Smooth muscle cell (in vitro differentiated cells): ENCODE results near the gene EYS. TPM values are rescaled to one million over a fixed set of nuclear protein-coding genes. Genes with fewer than 3 reads are reported as not detected.

ENCODE experiments used
- DNase-seq: peaks from one replicate; lab custom pipeline; 2025; ENCODE audit not compliant: unreplicated experiment; lab: John Stamatoyannopoulos, UW
- H2AFZ ChIP-seq: fragments of 200-600 bp; sonication (generic); 2 replicates; pipeline ENCODE4 v1.6.0; 2016; ENCODE audit warnings: antibody characterized with exemption, low read depth, mild to moderate bottlenecking
- H3F3A ChIP-seq: fragments of 200-600 bp; sonication (generic); 2 replicates; pipeline ENCODE4 v1.6.0; 2017; ENCODE audit warnings: antibody characterized with exemption, low read depth
- H3K27ac ChIP-seq: fragments of 200-600 bp; sonication (generic); 2 replicates; pipeline ENCODE4 v1.5.1; 2016; ENCODE audit warnings: low read depth, mild to moderate bottlenecking
- H3K27me3 ChIP-seq: fragments of 200-600 bp; sonication (generic); 2 replicates; pipeline ENCODE4 v1.6.1; 2016; ENCODE audit warnings: low read depth, mild to moderate bottlenecking
- H3K36me3 ChIP-seq: fragments of 200-600 bp; sonication (generic); 2 replicates; pipeline ENCODE4 v1.5.1; 2016; ENCODE audit warnings: low read depth
- H3K4me1 ChIP-seq: fragments of 200-600 bp; sonication (generic); 2 replicates; pipeline ENCODE4 v1.5.1; 2016; ENCODE audit warnings: low read depth
- H3K4me2 ChIP-seq: fragments of 200-600 bp; sonication (generic); 2 replicates; pipeline ENCODE4 v1.6.0; 2016; ENCODE audit warnings: mild to moderate bottlenecking
- H3K4me3 ChIP-seq: fragments of 200-600 bp; sonication (generic); 2 replicates; pipeline ENCODE4 v1.5.1; 2016; ENCODE audit warnings: mild to moderate bottlenecking
- H3K79me2 ChIP-seq: fragments of 200-600 bp; sonication (generic); 2 replicates; pipeline ENCODE4 v1.6.0; 2016; ENCODE audit warnings: low read depth, mild to moderate bottlenecking
- H3K9ac ChIP-seq: fragments of 200-600 bp; sonication (generic); 2 replicates; pipeline ENCODE4 v1.6.0; 2016; ENCODE audit warnings: low read depth
- H3K9me3 ChIP-seq: fragments of 200-600 bp; sonication (generic); replicated peaks from 2 replicates; pipeline ENCODE4 v1.5.1; 2016; ENCODE audit warnings: low read depth
- H4K20me1 ChIP-seq: fragments of 200-600 bp; sonication (generic); 2 replicates; pipeline ENCODE4 v1.6.0; 2016; ENCODE audit warnings: low read depth
- CTCF ChIP-seq: fragments of 200-600 bp; sonication (generic); IDR thresholded peaks from 2 replicates; pipeline ENCODE4 v1.5.1; 2017; ENCODE audit warnings: borderline replicate concordance, mild to moderate bottlenecking, antibody characterized with exemption; ENCODE audit not compliant: insufficient read depth, poor library complexity, severe bottlenecking
- WGBS: methylation state at CpG from one replicate; pipeline ENCODE4 v1.1.7; 2016; ENCODE audit warnings: low lambda C conversion rate; 5-methylcytosine and 5-hydroxymethylcytosine counted together
- polyA plus RNA-seq: library from polyadenylated mRNA; unstranded; fragments of >200 nt; fragmentation: Nextera tagmentation; extraction: Ambion mirVana; gene quantifications from 2 replicates; pipeline ENCODE4 v1.2.1, GENCODE V29; 2016
- total RNA-seq: library from RNA; depleted of rRNA; stranded (reverse); fragments of >200 nt; gene quantifications from 2 replicates; pipeline ENCODE4 v1.2.3, GENCODE V29; 2014

The EYS gene
- total and polyA plus RNA-seq, 2 experiments from 2014 or later, result 0.07 to 0.18 TPM

DNA sequence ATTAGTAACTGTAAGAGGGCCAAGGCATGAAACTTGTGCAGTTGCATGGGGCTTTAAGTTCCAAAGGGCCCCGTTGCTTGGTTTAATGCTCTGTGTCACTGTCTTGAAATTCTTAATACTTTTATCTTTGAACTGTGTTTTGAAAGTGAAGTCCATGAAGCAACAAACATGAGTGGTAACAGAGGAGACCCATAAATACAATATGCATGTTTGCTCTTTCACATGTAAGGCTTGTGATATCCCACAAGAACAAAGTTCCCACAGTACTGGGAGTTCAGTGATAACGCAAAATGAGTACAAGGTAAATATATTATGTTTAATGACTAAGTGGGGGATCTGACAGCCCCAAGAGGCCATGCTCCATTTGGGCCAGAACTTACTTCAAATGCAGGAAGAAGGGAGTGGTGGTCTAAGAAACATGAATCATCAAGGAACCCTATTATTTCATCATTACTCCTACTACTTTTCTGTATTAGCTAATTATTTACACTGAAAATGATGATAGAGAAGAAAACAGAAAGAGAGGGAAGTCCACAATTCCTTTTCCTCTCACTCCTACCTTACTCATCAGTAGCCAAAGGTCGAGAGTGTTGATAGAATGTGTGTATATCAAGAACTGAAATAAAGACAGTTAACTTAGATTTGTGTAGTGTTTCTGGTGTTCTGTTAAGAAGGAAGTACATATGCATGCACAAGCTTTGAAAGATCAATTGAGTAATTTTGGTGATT, 1914.1 kb downstream of the EYS start:
- DNase-seq, result no peak
- no peaks in the 10 kb centered on the region for H3K36me3 ChIP-seq
- no peaks in the 10 kb centered on the region for H3K79me2 ChIP-seq
- WGBS, result 48% methylated on average over 3 of the region's 3 CpGs
- H3K9ac ChIP-seq, result no peak overlapping the region
- H3K4me2 ChIP-seq, result peak overlapping the region; percentile 50
- peak overlapping the region; percentile 7 for H2AFZ ChIP-seq
- TF ChIP-seq CTCF, result no peak
- no peak overlapping the region for H3K4me3 ChIP-seq
- no peaks in the 10 kb centered on the region for H3K9me3 ChIP-seq
- H3K27me3 ChIP-seq, result no peaks in the 10 kb centered on the region
- H3K27ac ChIP-seq, result peak overlapping the region; percentile 39
- H4K20me1 ChIP-seq, result no peaks in the 10 kb centered on the region
- H3K4me1 ChIP-seq, result no peaks in the 10 kb centered on the region
- peaks cover 8% of the 10 kb centered on the region for H3F3A ChIP-seq

GRCh38 chr6:63790334-63790733, 1916.7 kb downstream of the EYS start:
- H3K4me1 ChIP-seq, result no peaks in the 10 kb centered on the region

DNA sequence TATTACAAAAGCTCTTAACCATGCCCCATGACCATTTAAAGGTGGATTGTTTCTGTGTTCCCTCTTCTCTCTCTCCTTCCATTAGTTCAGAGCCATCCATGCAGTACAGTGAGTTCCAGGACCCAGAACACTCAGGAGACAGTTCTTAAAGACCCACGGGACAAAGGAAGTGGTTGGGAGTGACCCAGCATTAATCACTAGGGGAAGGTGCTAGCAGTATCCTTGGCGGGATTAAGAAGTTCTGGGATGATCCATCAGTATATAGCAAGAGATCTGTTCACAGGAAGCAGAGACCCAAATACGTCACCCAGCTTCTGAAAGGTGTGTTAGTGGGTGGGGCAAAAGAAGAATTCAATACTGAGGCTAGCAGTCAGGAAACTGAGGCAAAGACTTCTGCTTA, 1917.3 kb downstream of the EYS start:
- no peaks in the 10 kb centered on the region for H3K9me3 ChIP-seq
- no peak overlapping the region for H3K4me3 ChIP-seq
- H3K4me2 ChIP-seq, result no peak overlapping the region
- 83% methylated on average over 3 of the region's 3 CpGs for WGBS
- H4K20me1 ChIP-seq, result no peaks in the 10 kb centered on the region
- H3K79me2 ChIP-seq, result no peaks in the 10 kb centered on the region
- no peak overlapping the region for H3K9ac ChIP-seq
- no peaks in the 10 kb centered on the region for H3K36me3 ChIP-seq
- H3F3A ChIP-seq, result peaks cover 8% of the 10 kb centered on the region
- DNase-seq, result no peak
- H3K27ac ChIP-seq, result no peak overlapping the region
- no peaks in the 10 kb centered on the region for H3K27me3 ChIP-seq
- no peak overlapping the region for H2AFZ ChIP-seq
- H3K4me1 ChIP-seq, result no peaks in the 10 kb centered on the region
- no peak for TF ChIP-seq CTCF

More at GRCh38 chr6:63790334-63790733, 1916.7 kb downstream of the EYS start:
- TF ChIP-seq CTCF, result no peak
- H2AFZ ChIP-seq, result no peak overlapping the region
- H3K4me2 ChIP-seq, result no peak overlapping the region
- no peaks in the 10 kb centered on the region for H3K27me3 ChIP-seq
- no peak overlapping the region for H3K27ac ChIP-seq
- H3K36me3 ChIP-seq, result no peaks in the 10 kb centered on the region
- 95% methylated on average over 3 of the region's 3 CpGs for WGBS
- no peaks in the 10 kb centered on the region for H3K79me2 ChIP-seq
- H3K4me3 ChIP-seq, result no peak overlapping the region
- H3F3A ChIP-seq, result peaks cover 8% of the 10 kb centered on the region
- H4K20me1 ChIP-seq, result no peaks in the 10 kb centered on the region
- H3K9me3 ChIP-seq, result no peaks in the 10 kb centered on the region
- no peak for DNase-seq
- no peak overlapping the region for H3K9ac ChIP-seq

DNA sequence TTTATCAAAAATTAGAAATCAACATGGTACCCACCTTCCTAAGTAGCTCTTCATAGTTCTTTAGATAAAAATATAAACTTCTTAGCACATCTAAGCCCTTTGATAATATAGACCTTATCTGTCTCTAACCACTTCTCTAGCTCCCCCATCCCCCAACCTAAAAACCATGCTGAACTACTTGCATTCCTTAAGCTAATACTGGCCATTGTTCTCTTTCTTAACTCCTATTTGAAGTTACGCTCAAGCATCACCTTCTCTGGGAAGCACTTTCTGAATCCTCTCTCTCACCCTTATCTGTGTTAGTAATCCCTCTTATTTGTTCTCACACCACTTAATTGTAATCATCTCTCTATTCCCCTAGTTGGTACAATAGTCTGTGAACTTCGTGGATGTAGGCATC, 1918.5 kb downstream of the EYS start:
- no peak for DNase-seq
- no peak overlapping the region for H3K4me3 ChIP-seq
- H3F3A ChIP-seq, result peaks cover 8% of the 10 kb centered on the region
- TF ChIP-seq CTCF, result no peak
- no peaks in the 10 kb centered on the region for H3K79me2 ChIP-seq
- no peaks in the 10 kb centered on the region for H3K9me3 ChIP-seq
- no peak overlapping the region for H3K4me2 ChIP-seq
- no peak overlapping the region for H2AFZ ChIP-seq
- no peak overlapping the region for H3K27ac ChIP-seq
- no peaks in the 10 kb centered on the region for H3K27me3 ChIP-seq
- no peak overlapping the region for H3K9ac ChIP-seq
- H3K4me1 ChIP-seq, result no peaks in the 10 kb centered on the region
- no peaks in the 10 kb centered on the region for H3K36me3 ChIP-seq
- no peaks in the 10 kb centered on the region for H4K20me1 ChIP-seq
- 82% methylated on average over 2 of the region's 2 CpGs for WGBS
